SK-MEL-5 (cell line): ENCODE data around the gene ASPRV1. TPM values are rescaled to one million over a fixed set of nuclear protein-coding genes. Genes with fewer than 3 reads are reported as not detected.

Source experiments
- DNase-seq: peaks from one replicate; pipeline ENCODE4 v3.0.0-alpha.2; 2016; ENCODE audit warnings: low read depth, low spot score
- in situ Hi-C: cut with HindIII; loops from 2 replicates; pipeline ENCODE4 v1.10.0; 2016; ENCODE audit warnings: low sequenced_read_pairs, high pct_unique_total_duplicates, low pct_unique_long_range_greater_than_20kb
- total RNA-seq: library from RNA; depleted of rRNA; stranded (reverse); fragments of >200 nt; shearing (Covaris generic); gene quantifications from 2 replicates; pipeline ENCODE4 v1.2.3, GENCODE V29; 2014

Gene ASPRV1
- total RNA-seq, 1 experiment from 2014 or later: 0.05 TPM

GRCh38 chr2:69993048-69993565 is 31.7 kb upstream of the ASPRV1 start:
- DNase-seq: no peak
- in situ Hi-C loops: no loop called here

DNA sequence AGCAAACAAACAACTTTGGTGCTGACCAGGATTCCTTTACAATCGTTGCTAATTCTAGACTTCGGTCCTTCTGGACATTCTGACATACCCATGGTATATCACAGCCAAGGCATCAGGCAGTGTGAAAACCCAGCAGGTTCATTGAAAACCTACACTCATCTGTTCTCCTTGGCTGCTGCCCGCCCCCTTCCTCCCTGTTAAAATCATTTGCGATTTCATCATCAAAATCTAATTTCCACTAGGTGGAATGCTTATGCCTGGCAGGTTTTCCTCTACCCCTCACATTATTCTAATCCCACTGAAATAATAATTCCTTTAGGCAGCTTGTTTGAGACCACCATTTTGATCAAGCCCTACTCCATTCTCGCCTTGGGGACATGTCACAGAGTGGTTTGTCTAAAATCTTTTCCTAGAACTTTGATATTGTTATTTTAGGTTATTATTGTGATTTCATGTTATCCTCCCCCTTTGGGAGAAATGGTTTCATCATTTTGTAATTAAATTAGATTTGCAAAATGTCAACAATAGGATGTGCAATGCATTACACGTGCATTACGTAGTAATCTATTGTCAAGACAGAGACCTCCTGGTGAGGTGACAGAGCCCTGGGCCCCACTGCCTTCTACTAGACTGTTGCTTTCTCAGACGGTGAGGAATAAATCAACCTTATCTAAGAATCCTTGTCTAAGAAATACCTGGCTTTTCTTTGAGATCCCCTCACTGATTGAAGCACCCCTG is 31.0 kb upstream of the ASPRV1 start:
- in situ Hi-C loops: no loop called here

GRCh38 chr2:69989441-69990105 is 28.1 kb upstream of the ASPRV1 start:
- no peak for DNase-seq
- in situ Hi-C loops: no loop called here

More for the DNA sequence above, 31.0 kb upstream of the ASPRV1 start:
- DNase-seq: no peak

GRCh38 chr2:69989009-69989408 is 27.6 kb upstream of the ASPRV1 start:
- in situ Hi-C loops: no loop called here
- no peak for DNase-seq

DNA sequence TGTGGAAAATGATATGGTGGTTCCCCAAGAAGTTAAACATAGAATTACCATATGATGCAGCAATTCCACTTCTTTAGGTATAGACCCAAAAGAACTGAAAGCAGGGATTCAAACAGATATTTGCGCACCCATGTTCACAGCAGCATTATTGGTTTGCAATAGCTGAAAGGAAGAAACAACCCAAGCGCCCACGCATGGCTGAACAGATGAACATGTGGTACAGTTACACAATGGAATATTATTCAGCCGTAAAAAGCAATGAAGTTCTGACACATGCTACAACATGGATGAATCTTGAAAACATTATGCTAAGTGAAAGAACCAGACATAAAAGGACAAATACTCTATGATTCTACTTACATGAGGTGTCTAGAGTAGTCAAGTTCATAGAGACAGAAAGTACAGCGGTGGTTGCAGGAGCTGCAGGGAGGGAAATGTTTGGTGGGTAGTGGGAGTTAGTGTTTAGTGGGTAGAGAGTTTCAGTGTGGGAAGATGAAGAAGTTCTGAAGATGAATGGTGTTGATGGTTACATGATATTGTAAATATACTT is 26.7 kb upstream of the ASPRV1 start:
- in situ Hi-C loops: no loop called here
- no peak for DNase-seq

DNA sequence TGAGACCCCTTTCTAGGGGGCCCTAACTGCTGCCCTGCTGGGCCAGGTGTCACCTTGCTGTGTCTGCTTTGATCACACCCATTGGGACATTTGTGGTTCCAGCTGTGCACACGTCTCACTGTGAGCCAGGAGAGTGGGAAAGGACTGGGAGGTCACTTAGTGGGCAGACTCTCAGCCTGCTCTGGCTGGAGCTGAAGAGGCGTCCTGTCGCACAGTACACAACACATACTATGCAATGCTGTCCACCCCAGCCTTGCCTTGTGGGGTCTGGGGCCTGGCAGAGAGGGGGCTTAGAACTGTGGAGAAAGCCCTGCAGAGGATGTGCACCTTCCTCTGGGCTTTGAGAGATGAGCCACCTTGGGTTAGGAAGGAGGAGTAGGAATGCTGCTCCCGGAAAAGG is 25.3 kb upstream of the ASPRV1 start:
- in situ Hi-C loops: no loop called here
- DNase-seq: no peak

DNA sequence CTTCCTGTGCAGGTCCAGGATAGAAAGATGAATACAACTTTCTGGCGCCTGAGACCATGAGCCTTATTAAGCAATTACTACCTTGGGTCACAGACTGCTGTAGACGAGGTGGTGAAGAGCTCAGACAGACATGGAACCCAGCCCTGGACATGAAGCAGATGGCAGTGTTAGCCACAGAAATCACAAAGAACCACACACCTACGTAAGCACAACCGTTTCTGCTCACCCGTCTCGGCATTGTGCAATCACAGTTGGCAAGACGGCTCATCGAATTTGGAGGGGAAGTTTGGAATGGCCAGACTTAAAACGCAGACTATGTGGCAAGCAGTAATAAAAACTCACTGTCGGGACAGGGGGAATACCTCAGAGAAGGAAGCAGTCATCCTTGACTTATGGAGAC is 24.3 kb upstream of the ASPRV1 start:
- DNase-seq: no peak
- in situ Hi-C loops: no loop called here

DNA sequence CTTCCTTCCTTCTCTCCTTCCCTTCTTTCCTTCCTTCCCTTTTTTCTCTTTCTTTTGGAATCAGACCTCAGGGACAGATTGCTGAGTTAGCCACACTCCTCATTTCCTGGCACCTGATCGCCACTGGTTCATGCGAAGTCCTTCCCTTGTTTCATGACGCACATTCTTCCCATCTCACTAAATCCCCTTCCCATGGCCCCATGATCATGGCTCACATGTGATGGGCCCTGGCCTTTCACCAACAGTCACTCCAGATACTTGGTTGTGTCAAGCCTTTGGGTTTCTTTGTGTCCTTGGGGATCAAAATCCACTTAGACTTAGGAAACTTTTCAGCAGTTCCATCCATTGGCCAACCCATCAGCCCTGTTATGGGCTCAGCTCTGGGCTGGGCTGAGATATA is 23.8 kb upstream of the ASPRV1 start:
- no peak for DNase-seq
- in situ Hi-C loops: no loop called here

DNA sequence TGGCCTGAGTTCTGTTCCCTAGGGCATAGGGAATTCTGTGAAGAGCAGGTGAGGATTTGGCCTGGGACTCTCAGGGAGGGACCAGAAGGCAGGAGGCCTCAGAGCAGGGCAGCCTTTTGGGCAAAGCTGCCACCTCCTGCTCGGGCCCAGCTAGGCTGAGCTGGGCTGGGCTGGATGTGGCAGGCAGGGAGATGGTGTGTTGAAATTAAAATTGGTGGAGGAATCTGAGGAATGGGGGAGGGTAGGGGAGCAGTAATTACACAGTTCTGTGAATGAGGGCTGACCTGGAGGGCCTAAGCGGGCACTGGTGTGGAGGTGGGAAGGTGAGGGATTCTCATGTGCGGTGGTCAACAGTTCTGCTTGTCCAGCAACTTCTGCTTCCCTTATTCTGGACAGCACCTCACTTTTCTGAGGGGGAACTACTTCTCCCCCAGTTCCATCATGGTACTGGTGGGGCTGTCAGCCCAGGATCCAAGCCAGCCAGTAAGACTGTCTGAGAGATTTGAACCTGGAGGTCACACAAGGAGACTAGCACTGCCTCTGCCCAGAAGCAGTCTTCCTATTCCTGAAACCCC is 22.0 kb upstream of the ASPRV1 start:
- DNase-seq: no peak
- in situ Hi-C loops: no loop called here

- in situ Hi-C loops: no loop called here
- DNase-seq: no peak
Observed at GRCh38 chr2:69979902-69980807, 18.7 kb upstream of the ASPRV1 start.

- DNase-seq: no peak
- in situ Hi-C loops: no loop called here
Observed at GRCh38 chr2:69977906-69978482, 16.6 kb upstream of the ASPRV1 start.

GRCh38 chr2:69977186-69977585 is 15.8 kb upstream of the ASPRV1 start:
- in situ Hi-C loops: no loop called here

DNA sequence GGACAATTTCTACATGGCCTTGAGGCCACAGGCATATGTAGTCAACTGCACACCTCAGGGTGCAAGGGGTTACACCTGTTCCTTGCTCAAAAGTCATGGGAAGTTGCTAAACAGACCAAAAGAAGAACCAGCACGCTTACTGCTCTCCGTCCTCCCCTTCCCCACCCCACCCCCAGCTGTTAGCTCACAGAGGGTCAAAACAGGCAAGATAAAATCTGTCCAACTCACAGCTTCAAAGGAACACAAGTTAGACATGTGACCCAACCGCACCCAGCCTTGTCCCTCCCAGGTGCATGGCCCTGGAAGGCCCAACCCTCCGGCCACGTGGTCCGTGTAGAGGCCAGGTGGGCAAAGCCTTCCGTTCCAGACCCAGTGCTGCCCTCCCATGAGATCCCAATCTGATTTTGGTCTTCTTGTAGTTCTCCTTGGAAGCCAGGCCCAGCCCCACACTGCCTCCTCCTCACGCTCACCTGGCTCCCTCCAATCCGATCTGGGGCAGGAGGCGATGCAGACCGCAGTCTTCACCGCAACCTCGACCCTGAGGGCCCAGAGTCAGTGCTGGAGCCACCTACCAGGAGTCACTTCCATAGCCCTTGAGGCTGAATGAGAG is 14.5 kb upstream of the ASPRV1 start:
- in situ Hi-C loops: no loop called here
- no peak for DNase-seq

More at GRCh38 chr2:69977186-69977585, 15.8 kb upstream of the ASPRV1 start:
- no peak for DNase-seq

GRCh38 chr2:69975136-69975852 is 13.9 kb upstream of the ASPRV1 start:
- DNase-seq: no peak
- in situ Hi-C loops: no loop called here

DNA sequence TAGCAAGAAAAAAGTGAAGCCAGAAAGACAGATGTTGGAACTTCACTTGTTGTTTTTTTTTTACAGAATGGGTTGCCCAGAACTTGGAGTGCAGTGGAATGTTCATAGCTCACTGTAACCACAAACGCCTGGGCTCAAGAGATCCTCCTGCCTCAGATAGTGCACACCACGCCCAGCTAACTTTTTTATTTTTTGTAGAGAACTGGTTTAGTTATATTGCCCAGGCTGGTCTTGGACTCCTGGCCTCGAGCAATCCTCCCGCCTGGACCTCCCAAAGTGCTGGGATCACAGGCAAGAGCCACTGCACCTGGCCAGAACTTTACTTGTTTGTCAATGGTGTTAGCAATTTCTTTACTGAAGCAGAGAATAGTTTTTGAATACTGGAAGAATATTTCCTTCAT is 11.9 kb upstream of the ASPRV1 start:
- no peak for DNase-seq
- in situ Hi-C loops: no loop called here

DNA sequence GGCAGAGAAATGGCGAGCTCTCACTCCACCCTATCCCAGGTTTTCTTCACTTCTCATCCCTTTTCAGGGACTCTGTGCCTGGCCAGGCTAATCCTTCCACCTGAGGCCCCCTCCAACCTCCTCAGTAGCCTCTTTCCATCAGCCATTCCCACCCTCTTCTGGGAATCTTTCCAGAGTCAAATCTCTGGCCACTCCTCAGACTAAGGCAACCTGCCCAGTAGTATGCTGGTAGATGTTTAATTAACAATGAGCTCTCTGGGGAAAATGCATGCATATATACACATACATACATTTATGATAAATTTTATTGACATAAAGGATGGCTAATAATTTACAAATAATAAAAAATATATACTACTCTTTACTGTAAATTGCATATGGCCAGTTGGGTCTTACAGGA is 11.4 kb upstream of the ASPRV1 start:
- in situ Hi-C loops: no loop called here

More for the DNA sequence above, 11.4 kb upstream of the ASPRV1 start:
- DNase-seq: no peak
